ENCODE measurements around the gene SLX9.

Gene SLX9, protein sequence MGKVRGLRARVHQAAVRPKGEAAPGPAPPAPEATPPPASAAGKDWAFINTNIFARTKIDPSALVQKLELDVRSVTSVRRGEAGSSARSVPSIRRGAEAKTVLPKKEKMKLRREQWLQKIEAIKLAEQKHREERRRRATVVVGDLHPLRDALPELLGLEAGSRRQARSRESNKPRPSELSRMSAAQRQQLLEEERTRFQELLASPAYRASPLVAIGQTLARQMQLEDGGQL

DNA sequence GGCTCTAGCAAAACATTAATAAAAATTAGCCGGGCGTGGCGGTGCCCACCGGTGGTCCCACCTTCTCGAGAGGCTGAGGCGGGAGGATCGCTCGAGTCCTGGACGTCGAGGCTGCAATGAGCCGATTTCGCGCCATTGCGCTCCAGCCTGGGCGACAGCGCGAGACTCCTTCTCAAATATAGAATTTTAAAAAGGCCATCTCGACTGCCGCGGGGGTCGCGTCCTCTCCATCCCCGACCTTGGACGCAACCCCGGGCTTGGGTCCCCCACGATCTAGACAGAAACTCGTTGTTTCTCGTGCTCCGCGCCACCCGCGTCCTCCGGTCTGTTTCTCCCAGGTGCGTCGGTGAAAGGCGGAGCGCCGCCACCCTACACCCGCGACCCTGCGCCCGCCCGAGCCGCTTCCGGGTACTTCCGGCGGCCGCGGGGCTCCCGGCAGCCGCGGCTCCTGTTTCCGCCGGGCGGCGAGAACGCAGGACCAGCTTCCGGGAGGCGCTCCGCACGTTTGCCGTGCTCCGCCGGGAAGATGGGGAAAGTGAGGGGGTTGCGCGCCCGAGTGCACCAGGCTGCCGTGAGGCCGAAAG is at the start of gene SLX9:
Gene SLX9 (plus strand): TSS at position 498 of the 584 bp plus-strand sequence. CDS start 29 bp downstream, at position 527.
- DNase-seq = peak; percentile 87

DNA sequence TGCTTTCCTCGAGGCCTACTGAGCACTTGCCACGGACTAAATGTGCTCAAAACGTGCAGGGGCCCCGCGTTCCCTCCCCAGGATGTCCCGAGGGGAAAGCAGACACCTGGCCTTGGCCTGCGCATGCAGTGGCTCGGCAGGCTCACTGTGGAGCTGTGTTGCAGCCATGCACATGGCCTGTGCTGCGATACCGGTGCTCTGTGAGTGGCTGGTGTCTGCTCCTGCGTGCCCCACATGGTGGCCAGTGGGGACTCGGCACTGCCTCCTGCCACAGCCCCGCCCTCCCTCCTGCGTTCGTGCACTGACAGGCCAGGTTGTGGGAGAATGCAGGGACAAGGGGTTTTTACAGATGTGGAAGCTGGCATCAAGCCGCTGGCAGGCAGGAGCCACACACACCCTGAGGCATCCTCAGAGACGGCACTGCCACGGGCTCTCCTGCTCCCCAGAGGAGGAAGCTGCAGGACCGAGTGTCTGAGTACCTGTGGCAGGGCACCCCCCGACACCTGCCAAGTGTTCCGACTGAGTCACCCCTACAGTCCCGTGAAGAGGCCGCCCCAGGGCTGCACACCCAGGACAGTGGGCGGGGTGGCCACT is 49.4 kb upstream of the SLX9 start:
- DNase-seq = no peak

DNA sequence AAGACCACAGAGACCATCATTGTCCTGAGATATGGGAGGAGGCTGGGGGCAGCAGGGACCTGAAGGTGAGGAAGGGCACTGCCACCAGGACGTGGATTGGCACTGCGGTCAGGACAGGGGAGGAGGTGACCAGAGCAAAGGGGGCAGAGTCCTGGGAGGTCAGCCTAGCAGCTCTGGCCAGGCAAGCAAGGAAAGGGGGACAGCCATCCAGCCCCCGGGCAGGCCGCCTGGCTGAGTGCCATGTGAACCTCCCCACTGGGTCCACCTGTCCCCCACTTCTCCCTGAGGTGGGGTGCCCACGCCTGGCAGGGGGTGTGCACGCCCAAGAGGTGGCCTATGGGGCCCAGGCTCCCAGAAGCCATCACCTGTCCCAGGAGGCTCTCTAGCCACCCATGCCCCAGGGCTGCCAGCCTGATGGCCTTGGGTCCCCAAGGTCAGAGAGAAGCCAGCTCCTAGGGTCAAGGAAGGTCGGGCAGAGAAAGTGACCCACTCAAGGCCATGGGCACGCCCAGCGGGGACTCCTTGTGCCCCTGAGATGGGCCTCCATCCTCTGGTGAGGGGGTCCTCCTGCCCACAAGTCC is 48.8 kb upstream of the SLX9 start:
- peak; percentile 17 for DNase-seq

DNA sequence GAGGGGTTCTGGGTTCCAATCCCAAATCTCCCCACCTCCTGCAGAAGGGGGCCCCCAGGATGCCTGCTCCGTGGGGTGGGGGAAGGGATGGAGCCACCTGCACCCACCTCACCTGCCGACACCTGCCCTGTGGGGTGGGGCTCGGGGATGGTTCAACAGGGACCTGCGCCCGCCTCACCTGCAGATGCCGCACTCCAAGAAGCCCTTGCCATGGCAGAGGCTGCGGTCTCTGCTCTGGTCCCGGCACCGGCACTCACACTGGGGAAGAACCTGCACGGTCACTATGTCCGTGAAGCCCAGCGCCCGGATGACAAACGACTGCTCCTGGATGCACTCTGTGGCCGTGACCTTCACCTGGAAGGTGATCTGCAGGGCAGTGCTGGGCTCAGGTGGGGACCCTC is 48.2 kb upstream of the SLX9 start:
- no peak for DNase-seq

DNA sequence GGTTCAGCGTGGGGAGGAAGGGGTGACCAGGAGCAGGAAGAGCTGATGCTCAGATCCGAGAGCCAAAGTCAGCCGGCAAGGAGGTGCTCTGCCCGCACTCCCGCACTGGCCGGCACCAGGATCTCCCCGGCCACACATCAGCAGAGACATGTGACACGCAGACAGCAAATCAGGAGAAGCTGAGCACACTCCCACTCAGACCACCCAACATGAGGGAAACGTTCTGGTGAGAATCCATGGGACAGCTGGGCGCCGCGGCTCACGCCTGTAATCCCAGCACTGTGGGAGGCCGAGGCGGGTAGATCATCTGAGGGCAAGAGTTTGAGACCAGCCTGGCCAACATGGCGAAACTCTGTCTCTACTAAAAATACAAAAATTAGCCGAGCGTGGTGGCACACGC is 47.7 kb upstream of the SLX9 start:
- peak; percentile 23 for DNase-seq

DNA sequence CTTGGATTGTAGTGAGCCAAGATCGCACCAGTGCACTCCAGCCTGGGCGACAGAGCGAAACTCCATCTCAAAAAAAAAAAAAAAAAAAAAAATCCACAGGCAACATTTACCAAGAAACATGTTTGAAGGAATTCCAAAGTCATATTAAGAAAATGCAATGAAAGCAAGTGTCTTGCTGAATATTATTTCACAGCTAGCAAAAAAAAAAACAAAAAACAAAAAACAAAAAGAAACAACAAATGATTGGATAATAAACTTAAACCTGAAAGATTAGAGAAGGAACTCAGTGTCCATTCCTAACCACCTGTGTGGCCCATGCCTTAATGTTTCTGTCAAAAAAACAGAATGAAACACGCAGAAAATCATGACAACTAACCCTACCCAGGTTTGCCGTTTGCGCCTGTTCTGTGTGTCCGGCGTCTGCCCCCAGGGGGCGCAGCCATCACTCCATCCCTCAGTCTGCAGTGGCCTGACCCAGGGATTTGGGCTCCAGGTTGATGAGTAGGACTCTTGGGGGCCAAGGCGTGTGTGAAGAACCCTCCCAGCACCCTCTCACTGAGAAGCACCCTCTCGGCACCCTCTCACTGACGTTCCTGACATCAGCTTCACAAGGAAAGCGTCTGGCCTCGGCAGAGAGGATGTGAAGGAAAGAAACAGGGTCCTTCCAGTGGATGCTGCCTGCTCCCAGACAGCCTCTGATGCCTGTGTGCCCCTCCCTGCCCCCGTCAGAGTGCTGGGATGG is 47.1 kb upstream of the SLX9 start:
- DNase-seq = peak; percentile 57

DNA sequence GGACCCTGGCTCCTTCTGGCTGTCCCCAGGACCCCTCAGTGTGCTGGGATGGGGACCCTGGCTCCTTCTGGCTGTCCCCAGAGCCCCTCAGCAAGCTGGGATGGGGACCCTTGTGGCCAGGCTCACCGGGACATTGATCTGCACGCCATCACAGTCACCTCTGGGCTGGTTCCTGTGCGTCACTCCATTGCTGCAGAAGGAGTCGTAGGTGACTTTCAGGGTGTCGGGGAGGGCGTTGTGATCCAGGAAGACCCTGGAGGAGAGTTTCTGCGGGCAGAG is 46.6 kb upstream of the SLX9 start:
- no peak for DNase-seq

DNA sequence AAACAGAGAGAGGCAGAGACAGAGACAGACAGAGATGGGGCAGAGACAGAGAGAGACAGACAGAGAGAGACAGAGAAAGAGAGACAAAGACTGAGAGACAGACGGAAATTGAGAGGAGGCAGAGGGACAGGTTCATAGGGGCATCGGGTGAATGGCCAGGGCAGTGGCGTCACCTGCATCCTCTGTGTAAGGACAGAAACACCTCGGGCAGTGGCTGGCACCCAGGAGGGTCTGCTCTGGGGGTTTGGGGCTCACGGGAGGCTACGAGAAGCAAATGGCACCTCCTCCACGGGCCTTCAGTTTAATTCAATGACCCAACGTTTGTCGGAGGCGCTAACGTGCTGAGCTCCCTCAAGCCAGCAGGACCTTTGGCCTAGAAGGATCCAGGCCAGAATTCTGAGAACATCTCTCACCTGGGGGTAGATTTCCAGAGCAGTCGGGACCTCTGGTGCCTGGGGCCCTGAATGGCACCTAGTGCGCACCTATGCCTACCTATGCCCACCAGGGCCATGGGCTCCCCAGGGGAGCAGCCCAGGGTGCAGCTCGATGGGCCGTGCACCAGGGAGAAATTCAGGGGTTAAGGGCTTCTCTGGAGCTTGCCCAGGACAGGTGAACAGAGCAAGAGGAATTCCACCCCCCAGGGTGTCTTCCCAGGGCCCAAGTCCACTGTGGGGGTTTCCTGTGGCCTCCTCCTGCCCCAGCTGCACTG is 45.7 kb upstream of the SLX9 start:
- peak; percentile 12 for DNase-seq

DNA sequence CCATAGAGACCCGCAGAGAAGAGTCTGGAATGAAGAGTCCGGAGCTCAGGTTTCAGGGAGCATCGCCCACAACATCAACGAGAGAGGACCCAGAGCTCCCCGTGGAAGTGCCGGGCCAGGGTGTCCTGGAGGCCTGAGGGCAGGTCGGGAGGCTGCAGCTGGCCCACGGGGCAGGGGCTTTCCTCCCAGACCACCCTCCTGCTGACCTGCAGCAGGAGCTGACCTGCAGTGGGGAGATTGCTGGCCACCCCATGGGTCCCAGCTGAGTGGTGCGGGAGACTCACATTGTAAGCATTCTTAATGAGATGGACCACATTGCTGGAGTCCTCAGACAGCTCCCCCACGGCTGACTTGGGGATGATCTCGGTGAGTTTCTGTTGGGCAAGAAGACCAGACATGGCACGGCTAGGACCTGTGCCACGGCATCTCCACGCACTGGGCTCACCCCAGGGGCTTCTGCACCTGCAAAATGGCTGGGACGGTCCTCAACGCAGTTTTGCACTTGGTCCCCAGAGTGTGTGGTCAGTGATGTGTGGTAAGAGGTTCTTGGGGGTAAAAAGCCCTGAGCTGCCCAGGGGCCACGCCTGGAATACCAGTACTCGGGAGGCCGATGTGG is 45.0 kb upstream of the SLX9 start:
- no peak for DNase-seq

DNA sequence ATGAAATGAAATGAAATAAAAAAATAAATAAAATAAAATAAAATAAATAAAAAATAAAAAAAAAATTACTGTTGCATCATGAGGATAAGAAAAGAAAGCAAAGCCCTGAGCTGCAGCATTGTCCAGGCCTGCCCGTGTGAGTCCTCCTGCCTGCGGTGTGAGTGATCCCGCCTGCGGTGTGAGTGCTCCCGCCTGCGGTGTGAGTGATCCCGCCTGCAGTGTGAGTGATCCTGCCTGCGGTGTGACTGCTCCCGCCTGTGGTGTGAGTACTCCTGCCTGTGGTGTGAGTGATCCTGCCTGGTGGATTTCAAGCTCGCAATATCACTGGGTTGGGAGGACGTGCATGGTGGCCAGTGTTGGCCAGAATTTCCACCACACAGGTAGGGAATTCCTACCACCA is 44.0 kb upstream of the SLX9 start:
- DNase-seq = no peak

DNA sequence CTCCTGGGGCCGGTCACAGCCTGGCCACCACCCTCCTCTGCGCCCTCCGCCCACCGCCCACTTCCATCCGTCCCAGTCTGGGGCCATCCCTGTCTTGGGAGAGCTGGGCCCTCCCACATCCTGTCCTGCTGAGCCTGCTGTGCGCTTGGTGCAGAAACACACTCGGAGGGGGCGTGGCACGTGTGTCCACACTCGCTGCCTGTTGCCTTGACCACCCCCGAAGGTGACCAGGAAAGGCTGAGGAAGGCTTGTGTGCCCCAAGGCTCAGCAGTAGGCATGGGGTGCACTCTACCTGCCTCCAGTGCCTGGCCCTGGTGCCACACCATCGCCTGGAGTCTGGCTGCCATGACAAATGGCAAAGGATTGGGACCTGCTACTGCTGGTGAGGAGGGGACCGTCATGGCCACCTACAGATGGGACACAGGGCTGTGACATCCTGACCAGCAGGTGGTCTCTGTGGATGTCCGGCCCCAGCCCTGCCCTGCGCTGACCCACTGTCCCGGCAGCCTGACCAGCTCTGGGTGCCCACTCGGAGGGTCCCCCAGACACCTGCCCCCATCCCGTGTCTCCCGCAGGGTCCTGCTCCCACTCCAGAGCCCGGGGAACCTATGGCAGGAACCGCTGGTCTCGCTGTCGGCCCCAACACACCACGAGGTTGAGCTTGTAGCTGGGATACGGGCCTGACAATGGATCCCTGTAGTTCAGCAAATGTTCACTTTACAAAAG is 43.1 kb upstream of the SLX9 start:
- no peak for DNase-seq

DNA sequence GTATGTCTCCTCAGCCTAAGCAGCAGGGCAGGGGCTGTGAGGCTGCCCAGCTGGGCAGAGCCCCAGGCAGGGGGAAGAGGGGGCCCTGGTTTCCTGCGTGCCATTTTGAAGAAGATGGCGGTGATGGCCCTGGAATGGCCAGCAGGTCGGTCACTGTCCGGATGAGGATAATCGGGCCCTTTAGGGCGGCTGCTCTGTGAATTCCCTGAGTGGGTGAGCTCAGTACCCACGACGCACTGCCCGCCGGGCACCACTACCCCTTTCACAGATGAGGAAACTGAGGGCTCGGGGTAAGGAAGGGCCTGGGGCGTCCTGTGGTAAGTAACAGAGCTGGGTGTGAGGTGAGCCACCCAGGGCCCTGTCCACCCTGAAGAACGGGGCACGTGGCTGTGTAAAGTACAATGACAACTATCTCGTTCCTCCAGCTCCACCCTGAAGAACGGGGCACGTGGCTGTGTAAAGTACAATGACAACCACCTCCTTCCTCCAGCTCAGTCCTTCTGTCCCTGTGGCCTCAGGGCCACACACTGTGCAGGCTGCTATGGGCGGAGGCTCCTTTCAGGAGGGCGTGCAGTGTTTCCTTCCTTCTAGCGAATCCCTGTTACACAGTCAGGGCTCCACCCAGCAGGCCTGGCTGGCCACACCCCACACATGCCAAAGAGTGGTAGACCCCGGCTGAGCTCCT is 42.4 kb upstream of the SLX9 start:
- no peak for DNase-seq

DNA sequence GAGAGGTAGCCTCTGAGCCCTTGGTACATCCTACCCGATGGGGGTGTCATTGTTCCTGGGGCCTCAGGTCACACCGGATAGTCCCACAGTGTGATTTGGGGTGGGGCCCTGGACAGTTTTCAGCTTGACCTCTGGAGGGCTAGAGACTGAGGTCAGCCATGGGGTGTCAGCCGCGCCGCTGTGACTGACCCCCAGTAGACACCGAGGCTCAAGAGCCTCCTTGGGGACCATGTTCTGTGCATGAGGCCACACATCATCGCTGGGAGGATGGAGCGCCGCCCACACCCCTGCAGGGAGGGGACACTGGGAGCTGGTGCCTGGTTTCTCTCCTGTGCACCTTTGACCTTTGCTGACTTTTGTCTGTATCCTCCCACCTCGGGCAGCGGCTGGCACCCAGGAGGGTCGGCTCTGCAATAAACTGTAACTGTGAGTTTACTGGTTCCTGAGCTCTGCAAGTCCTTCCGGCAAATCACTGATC is 41.8 kb upstream of the SLX9 start:
- DNase-seq = peak; percentile 25

DNA sequence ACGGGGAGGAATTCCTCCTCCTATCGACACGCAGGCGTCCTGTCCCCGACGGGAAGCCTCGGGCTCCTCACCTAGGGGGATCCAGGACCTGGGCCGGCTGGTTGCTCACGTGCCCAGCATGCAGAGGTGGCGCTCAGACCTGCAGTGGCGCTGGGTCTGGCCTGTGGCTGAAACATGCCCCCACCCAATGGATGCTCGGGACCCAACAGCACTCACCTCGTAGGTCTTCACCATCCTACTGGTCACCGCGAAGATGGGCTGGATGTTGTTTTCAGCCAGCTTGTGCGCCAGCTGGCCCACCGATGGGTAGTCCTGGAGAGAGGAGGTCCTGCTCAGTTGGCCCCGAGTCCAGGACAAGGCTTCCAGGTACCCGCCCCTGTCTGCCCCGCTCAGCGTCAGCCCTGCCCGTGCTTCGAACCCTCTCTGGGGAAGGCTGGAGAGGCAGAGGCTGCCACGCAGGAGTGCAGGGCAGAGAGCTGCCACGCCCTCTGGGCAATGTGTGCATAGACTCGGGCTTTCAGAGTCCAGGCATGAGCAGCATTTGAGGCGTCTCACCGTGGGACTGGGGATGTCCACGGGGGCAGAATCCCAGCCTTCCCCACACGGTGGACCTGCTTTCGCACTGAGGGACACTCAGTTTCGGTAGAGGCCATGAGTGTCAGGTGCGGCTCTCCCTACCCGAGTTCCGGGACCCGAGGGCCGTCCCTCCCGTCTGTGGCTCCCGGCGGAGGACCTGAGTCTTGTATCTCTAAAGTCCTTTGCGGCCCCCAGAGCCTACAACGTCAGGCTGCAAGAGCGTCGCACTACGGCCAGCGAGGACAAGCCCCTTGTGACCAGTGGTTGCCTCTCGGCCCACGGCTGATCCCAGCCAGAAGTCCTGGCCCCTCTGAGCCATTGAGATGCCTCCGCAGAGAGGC is 40.7 kb upstream of the SLX9 start:
- DNase-seq = no peak

DNA sequence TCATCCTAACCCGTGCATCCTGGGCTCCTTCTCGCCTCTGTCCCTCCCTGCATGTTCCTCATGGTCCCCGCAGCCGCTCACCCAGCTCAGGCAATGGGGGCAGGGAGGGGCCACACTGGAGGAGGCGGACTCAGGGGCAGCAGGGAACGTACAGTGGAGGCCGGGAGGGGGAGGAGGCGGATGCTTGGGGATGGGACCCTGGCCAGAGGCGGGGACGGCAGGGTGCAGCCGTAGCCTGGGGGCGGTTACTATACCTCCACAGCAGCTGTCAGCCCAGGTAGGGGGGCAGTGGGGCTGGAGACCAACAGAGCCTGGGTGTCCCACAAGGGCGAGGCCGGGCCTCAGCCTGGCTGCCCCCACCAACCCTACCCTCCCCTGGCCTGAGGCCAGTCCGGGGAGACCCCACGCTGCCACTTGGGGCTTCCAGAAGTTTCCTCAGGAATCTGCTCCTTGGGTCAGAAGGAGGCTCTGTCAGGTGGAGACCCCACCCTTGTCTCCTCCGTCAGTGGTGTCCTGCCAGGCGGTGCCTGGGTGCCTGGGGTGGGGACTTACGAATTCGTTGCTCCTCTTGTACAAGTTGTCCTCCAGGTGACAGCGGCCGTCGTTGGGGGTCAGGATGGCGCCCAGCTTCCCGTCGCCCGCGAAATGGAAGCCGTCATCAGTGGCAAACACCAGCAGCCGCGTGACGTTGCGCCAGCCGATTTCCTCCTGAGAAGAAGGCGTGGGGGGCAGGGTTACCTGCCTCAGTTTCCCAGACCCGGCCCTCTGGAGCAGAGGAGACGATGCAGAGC is 39.9 kb upstream of the SLX9 start:
- no peak for DNase-seq

DNA sequence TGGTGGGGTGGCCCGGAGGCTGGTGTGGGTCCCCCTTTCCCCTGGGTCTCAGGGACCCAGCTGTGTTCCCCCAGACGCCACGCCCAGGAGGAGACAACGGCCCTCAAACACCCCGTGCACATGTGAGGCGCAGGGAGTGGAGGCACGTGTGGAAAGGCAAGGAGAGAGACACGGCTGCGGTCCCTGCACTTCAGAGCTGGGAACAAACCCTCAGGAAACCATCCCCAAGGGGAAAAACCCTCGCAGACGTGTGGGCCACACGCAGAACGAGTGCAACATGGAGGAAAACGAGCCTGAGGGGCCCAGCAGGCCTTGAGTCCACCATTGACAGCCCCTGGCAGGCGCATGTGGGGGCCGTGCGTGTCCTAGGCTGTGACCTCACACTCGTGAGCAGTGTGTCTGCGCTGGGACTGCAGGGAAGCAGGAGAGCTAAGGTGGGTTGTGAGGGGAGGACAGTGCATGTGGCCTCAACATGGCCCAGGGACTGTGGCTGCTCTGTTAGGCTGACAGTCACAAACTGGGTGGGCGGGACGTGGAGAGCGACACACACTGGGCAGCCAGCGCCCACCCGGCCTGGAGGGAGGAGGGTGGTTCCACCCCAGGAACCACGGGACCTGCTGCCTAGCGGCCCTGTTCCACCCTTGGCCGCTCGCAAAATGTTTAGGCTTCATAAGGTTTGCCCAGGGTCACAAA is 39.1 kb upstream of the SLX9 start:
- no peak for DNase-seq

DNA sequence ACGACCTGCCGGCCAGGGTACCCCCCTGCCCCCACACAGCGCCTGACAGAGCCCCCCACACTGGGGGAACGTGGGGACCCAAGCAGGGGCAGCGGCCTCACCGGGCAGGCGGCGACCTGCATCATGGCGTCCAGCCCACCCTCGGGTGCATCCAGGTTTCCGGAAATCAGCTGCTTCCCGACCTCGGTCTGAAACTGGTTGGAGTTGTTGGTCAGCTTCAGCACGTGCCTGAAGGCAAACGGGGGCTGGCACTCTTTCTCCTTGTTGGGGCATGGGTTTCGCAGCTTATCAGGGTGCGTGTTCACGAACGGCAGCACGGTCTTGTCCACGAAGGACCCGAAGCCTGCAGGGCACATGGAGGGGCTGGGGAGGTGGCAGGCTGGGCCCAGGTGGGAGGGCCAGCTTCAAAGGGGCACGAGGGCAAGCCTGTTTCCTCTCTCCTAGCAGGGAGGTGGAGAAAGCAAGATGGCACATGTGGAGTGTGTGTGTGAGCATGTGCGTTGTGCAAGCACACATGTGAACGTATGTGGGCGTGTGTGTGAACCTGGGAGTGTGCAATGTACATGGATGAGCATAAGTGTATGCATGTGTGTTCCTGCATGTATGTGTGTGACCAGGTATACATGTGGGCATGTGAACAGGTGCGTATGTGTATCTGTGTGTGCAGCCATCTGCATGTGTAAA is 38.3 kb upstream of the SLX9 start:
- no peak for DNase-seq
